GDM1 (cell line): Measurements from ENCODE around the gene SEMA4B.
"Not testable (repeated sequence)": the region's sequence is repeated elsewhere in the genome, so short reads cannot be mapped to it uniquely, and the experiment has no call there.

Source experiments
- DNase-seq: peaks from one replicate; lab custom pipeline; 2025; lab: John Stamatoyannopoulos, UW

SEMA4B gene

DNA sequence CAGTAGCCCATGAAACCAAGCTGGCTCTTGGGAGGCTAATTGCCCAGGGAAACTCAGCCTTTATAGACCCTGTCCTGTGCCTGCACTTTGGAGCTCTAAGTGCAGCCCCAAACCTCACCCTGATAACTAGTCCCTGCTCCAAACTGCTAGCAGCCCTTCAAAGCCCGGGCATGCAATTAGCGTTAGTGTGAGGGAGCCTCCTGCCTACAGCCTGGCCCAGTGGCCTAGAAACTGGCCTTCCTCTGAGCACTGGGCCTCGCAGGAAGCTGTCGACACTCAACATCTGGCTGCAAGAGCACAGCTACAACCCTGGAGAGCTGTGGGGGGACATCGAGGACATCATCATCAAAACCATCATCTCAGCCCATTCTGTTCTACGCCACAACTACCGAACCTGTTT is 56.6 kb downstream of the SEMA4B start:
- DNase-seq = no peak

DNA sequence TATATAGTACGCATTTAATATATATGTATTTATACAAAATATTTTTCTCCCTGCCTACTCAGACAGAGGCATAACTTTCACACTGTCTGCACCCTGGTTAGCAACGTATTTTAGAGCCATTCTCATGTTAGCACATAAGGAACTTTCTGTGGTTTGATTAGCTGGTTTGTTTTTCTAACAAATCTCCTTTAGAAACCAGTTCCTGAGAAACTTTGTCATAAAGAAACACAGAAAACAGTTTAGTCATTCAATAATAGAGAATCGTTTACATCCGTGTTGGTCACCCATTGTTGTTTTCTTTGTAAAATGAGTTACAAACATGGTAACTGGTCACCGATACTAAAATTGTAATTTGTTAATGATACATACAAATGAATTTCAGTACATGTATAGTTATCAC is 58.4 kb downstream of the SEMA4B start:
- DNase-seq = no peak

DNA sequence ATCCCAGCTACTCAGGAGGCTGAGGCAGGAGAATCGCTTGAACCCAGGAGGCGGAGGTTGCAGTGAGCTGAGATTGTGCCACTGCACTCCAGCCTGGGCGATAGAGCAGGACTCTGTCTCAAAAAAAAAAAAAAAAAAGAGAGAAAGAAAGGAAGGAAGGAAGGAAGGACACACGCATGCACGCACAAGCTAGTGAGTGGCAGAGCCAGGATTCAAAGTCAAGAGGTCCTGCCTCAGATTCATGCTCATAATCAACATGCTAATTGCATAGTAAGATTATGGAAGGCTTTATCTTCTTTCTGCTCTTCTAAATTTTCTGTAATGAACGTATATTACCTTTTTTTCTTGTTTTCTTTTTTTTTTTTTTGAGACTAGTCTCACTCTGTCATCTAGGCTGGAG is 59.6 kb downstream of the SEMA4B start:
- not testable (repeated sequence) for DNase-seq

DNA sequence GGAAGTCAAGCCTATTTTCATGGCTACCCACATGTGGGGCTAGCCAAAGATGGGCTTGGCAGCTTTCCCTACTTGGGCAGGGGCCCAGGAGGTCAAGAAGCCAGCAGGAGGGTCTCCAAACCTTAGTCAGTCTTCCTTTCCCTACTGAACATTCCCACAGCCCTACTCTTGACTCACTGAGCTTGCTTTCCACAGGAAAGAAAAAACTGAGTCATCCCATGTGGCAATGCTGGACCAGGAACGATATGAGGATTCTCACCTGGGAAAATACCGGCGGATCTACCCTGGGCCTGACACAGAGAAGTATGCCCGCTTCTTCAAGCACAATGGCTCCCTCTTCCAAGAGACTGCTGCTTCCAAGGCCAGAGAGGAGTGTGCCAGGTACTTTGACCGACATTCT is 60.7 kb downstream of the SEMA4B start:
- no peak for DNase-seq

DNA sequence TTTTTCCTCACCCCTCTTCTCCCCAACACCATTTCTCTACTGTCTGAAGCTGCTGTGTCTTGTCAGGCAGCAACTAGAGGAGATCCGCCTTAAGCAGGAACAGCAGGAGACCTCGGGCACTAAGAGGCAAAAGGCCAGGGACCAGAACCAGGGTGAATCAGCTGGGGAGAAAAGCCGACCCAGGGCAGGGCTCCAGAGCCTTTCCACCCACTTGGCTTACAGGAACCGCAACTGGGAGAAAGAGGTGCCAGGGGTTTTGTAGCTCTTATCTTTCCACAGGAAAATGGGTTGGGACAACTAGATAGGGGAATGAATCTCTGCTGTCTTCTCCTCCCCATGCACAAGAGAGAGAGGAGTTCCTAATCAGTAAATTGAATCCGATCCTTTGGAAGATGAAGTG is 61.3 kb downstream of the SEMA4B start:
- no peak for DNase-seq

DNA sequence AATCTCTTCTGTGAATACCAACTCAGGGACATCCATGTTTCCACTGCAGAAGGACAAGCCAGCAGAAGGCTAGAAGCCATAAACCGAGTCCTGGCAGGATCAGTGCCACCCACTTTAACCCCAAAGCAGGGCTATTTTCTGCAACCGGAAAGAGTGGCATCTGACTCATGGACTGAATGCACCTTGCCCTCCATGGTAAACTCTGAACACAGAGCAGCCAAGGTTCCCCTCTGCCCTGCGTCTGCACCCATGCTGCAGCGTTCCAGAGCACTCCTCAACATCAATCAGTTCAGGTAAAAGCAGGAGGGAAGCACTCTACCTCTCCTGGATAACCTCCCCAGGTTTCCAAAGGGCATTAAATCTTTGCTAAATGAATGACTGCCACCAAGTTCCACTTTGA is 63.5 kb downstream of the SEMA4B start:
- peak; percentile 12 for DNase-seq

DNA sequence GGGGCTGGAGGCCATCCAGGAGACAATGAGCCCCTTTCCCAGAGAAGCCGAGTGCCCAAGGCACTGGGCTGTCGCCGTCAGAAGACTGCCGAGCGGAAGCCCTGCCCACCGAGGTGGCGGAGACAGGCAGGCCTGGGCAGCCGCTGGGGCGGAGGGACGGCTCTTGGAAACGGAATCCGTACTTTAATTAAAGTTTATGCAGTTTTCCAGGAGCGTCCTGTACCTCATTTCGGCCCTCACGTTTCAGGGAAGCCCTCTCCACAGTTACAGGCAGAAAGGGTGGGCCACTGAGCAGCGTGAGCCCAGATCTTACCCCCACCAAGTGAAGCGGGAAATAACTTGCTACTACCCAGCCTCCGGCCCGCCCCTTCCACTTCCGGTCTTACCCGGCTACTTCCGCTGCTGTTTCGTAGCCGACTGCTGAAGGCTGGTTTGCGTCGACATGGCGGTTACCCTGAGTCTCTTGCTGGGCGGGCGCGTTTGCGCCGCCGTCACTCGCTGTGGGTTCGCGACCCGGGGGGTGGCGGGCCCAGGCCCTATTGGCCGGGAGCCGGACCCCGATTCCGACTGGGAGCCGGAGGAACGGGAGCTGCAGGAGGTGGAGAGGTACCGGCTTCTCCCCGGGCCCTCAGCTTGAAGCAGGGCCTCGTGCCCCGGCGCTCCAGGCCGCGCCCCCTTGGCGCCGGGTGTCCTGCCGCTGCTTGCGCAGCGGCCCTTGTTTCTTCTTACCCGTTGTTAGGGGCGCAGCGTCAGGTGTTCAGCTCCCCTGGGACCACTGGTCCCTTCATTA is 64.3 kb downstream of the SEMA4B start, which contains the start of gene NGRN:
TSS of gene NGRN (plus strand) at position 402 of the 790 bp plus-strand sequence. CDS start at position 443, 41 bp downstream.
- DNase-seq = peak; percentile 85

DNA sequence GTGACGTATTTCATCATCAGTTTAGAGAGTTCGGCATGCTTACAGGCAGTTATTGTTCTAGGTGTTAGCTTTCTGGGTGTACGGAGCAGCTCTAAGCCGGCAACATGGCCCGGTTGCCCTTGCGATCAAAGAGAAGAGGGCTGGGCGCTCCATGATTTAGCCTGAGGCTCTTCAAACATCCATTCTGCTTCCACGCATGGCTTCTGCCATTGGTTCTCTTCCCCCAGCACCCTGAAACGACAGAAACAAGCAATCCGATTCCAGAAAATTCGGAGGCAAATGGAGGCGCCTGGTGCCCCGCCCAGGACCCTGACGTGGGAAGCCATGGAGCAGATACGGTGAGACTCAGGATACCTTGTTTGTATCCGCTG is 64.9 kb downstream of the SEMA4B start:
- no peak for DNase-seq

DNA sequence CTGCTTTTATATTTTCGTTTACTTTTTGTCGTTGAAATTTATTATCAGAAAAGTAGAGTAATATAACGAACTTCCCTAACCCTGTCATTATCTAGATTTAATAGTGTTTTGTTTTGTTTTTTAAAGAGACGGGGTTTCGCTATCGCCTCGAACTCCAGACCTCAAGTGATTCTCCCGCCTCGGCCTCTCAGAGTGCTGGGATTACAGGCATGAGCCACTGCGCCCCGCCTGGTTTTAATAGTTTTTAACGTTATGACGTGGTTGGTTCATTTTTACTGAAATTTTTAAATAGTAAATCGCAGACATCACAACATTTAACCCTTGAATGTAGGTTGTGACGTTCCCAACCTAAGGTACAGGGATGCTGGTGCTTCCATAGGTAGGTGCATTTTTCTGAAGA is 65.4 kb downstream of the SEMA4B start:
- no peak for DNase-seq

DNA sequence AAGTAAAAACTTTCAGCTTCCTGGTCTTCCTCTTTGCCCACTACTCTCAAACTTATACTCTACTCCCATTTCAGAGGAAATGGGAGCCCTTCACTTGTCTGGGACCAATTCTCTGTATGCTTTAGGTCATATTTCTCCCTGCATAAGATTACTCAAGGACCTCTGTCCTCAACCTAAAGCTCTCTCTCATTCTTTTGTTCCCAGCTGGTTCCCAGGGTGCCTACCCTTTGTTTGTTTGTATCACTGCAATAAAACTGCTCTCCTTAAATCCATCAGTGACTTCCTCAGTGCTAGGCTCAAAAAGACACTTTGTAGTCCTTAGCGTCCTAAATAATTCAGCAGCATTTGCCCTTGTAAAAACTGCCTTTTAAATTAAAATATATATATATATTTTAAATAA is 67.3 kb downstream of the SEMA4B start:
- DNase-seq = no peak

DNA sequence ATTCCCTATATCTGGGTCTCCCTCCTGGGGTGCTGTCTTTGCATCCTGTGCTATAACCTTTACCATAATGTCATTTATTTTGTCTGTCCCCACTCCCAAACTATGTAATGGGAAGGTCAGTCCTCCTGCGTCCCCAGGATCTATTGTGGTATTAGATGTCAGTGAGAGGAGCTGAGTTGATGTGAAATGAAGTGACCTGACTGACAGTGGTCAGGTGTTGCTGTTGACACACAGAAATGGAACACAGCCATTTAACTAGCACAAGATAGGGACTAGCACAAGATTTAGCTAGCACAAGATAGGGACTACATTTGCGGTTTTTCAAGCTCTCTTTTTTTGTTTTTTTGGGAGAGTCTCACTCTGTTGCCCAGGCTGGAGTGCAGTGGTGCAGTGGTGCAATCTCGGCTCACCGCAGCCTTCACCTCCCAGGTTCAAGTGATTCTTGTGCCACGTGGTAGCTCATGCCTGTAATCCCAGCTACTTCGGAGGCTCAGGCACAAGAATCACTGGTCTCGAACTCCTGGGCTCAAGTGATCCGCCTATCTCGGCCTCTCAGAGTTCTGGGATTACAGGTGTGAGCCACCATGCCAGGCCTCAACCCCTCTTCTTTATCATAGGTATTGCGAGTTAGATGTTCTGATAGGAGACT is 69.5 kb downstream of the SEMA4B start:
- no peak for DNase-seq

DNA sequence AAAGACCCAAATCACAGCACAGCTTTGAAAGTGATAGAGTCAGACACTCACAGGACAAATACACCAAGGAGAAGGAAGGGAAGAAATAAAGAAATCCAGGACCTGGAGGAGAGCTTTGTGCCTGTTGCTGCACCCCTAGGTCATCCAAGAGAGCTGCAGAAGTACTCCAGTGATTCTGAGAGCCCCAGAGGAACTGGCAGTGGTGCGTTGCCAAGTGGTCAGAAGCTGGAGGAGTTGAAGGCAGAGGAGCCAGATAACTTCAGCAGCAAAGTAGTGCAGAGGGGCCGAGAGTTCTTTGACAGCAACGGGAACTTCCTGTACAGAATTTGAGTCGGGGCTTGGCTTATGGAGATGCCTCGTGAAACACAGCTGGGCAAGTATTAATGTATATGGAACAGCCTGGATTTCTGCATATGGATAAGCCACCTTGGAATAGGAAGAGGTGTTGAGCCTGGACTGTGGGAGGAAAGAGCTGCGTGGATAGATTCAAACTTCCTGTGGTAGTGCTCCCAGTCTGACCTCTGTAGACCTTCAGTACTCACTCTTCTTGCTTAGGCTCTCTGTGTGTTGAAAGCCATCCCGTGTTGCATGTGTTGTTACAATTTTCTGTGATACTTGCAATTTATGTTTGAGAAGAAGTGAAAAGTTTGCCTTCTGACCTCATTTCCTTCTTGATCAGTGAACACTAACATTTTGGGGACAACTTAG is 70.5 kb downstream of the SEMA4B start:
- DNase-seq = no peak

DNA sequence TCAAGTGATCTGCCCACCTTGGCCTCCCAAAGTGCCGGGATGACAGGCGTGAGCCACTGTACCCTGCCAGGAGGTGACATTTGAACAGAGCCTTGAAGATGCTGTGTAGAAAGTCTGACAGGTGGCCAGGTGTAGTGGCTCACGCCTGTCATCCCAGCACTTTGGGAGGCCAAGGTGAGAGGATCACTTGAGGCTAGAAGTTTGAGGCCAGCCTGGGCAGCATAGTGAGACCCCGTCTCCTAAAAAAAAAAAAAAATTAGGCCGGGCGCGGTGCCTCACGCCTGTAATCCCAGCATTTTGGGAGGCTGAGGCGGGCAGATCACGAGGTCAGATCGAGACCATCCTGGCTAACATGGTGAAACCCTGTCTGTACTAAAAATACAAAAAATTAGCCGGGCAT is 77.3 kb downstream of the SEMA4B start:
- DNase-seq = not testable (repeated sequence)
